ENCODE data around the gene SLC6A19. TPM values are rescaled to one million over a fixed set of nuclear protein-coding genes. Genes with fewer than 3 reads are reported as not detected.

SLC6A19 gene
- total and polyA plus RNA-seq, 9 of the 15 experiments (the other 6 are each of a cell fraction or from before 2014, with no cell fraction given): 0.03 to 1.6 (median 0.59) TPM

DNA sequence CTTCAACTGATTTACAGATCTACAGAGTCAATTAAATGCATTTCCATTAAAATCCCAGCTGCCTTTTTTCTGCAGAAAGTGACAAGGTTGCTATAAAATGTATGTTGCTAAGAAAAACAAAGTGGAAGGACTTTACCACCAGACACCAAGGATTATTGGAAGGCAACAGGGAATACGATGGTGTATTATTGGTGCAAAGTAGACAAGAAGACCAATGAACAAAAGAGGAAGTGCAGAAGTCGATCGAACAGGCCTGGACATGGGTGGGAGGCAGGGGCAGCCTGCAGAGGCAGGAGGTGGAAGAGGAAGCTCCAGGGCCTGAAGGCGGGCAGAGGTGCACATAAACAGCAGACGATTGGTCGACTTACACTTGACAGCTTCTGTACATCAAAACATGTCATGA is 10.6 kb upstream of the SLC6A19 start (continued):
- TF ChIP-seq, protein P1, sequence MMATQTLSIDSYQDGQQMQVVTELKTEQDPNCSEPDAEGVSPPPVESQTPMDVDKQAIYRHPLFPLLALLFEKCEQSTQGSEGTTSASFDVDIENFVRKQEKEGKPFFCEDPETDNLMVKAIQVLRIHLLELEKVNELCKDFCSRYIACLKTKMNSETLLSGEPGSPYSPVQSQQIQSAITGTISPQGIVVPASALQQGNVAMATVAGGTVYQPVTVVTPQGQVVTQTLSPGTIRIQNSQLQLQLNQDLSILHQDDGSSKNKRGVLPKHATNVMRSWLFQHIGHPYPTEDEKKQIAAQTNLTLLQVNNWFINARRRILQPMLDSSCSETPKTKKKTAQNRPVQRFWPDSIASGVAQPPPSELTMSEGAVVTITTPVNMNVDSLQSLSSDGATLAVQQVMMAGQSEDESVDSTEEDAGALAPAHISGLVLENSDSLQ (IDR thresholded peaks at IDR 0.05): peak; percentile 80
- TF ChIP-seq ZNF449 (CRISPR knock-in tag; IDR thresholded peaks at IDR 0.05) (peak; percentile 70; the same call in 1 of the 2 replicates), CREM (IDR thresholded peaks at IDR 0.05; ENCODE audit: low read depth) (peak; percentile 19; the same call in 1 of the 2 replicates), DPF2 (IDR thresholded peaks at IDR 0.05) (peak; percentile 28; the same call in 1 of the 2 replicates), TEAD1 (CRISPR knock-in tag; IDR thresholded peaks at IDR 0.05) (0 out of 4 replicates have a peak, but pooled peaks of 1 of the 2 experiments have one; percentile 13), ZBTB7A (IDR thresholded peaks at IDR 0.05; ENCODE audit: borderline replicate concordance, control insufficient read depth, low read depth, low read length) (peak; percentile 46; the same call in 1 of the 2 replicates), ZNF583 (CRISPR knock-in tag; IDR thresholded peaks at IDR 0.05) (0 out of 2 replicates have a peak, but pooled peaks have one; percentile 33), ZNF436 (CRISPR knock-in tag; IDR thresholded peaks at IDR 0.05) (no peak), GABPA (tag; conservative IDR thresholded peaks at IDR 0.05; ENCODE audit: low read depth) (0 out of 2 replicates have a peak, but pooled peaks have one; percentile 38), ATF7 (IDR thresholded peaks at IDR 0.05) (no peak), SMARCE1 (IDR thresholded peaks at IDR 0.05) (peak; percentile 40; the same call in 1 of the 2 replicates), ZBTB17 (CRISPR knock-in tag; IDR thresholded peaks at IDR 0.05) (peak; percentile 61; the same call in 1 of the 2 replicates), HDGF (IDR thresholded peaks at IDR 0.05) (peak; percentile 47; the same call in 1 of the 2 replicates)
- TF ChIP-seq, protein P2, sequence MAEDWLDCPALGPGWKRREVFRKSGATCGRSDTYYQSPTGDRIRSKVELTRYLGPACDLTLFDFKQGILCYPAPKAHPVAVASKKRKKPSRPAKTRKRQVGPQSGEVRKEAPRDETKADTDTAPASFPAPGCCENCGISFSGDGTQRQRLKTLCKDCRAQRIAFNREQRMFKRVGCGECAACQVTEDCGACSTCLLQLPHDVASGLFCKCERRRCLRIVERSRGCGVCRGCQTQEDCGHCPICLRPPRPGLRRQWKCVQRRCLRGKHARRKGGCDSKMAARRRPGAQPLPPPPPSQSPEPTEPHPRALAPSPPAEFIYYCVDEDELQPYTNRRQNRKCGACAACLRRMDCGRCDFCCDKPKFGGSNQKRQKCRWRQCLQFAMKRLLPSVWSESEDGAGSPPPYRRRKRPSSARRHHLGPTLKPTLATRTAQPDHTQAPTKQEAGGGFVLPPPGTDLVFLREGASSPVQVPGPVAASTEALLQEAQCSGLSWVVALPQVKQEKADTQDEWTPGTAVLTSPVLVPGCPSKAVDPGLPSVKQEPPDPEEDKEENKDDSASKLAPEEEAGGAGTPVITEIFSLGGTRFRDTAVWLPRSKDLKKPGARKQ (CRISPR knock-in tag; IDR thresholded peaks at IDR 0.05): no peak

All from K562 (cell line).